ENCODE measurements around the gene KLHDC7B. TPM values are rescaled to one million over a fixed set of nuclear protein-coding genes. Genes with fewer than 3 reads are reported as not detected.

Gene KLHDC7B
- total RNA-seq, 4 donors from 2014 or later = 0.17 TPM; not detected in 3

DNA sequence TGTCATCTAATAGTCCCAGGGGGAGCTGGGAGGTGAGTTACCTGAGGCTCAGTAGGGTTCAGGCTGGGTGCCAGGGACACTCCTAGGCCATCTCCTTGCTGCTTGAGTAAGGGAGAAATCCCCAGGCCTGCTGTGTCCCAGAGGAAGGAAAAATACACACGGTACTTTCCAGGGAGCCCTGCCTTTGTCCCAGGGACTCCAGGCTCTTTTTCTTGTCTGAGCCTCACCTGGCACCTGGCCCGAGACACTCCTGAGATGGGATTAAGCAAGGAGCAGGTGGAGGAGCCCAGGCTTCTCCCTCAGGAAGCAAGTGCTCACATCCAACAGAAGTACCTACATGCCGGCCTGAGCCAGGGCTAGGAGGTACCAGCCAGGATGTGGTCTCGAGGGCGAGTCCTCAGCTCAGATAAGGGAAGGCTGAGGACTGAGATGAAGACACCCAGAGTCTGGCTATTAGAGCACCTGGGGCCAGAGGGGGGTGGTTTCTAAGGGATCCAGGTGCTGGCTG lies 899 bp upstream of the KLHDC7B start:
- H3K27ac ChIP-seq (replicated peaks in 1 of 4) = no peak overlapping the region
- no peaks in the 10 kb centered on the region for H3K9me3 ChIP-seq
- peaks cover 17 to 41% (median 38%) of the 10 kb centered on the region in 4 donors for H3K4me1 ChIP-seq
- WGBS = 70% methylated on average over 5 of the region's 5 CpGs
- peak overlapping the region in 3 of 4 donors; percentile 30 to 48 (median 39) for H3K4me3 ChIP-seq
- DNase-seq (ENCODE audit: extremely low spot score) = no peak
- H3K36me3 ChIP-seq = no peaks in the 10 kb centered on the region
- intact Hi-C loops (cut with DNase I) = loop anchor here (5.0 kb wide), 1 partner anchor 78 kb away; no protein-coding TSS in a partner anchor
- no peak for TF ChIP-seq POLR2AphosphoS5 (IDR thresholded peaks at IDR 0.05)
- TF ChIP-seq POLR2A (IDR thresholded peaks at IDR 0.05; ENCODE audit: low read depth) = no peak
- TF ChIP-seq, protein P1, sequence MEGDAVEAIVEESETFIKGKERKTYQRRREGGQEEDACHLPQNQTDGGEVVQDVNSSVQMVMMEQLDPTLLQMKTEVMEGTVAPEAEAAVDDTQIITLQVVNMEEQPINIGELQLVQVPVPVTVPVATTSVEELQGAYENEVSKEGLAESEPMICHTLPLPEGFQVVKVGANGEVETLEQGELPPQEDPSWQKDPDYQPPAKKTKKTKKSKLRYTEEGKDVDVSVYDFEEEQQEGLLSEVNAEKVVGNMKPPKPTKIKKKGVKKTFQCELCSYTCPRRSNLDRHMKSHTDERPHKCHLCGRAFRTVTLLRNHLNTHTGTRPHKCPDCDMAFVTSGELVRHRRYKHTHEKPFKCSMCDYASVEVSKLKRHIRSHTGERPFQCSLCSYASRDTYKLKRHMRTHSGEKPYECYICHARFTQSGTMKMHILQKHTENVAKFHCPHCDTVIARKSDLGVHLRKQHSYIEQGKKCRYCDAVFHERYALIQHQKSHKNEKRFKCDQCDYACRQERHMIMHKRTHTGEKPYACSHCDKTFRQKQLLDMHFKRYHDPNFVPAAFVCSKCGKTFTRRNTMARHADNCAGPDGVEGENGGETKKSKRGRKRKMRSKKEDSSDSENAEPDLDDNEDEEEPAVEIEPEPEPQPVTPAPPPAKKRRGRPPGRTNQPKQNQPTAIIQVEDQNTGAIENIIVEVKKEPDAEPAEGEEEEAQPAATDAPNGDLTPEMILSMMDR (IDR thresholded peaks at IDR 0.05) = no peak
- TF ChIP-seq EP300 (IDR thresholded peaks at IDR 0.05) = no peak
- H3K27me3 ChIP-seq = peaks cover 9 to 66% (median 22%) of the 10 kb centered on the region in 4 donors

DNA sequence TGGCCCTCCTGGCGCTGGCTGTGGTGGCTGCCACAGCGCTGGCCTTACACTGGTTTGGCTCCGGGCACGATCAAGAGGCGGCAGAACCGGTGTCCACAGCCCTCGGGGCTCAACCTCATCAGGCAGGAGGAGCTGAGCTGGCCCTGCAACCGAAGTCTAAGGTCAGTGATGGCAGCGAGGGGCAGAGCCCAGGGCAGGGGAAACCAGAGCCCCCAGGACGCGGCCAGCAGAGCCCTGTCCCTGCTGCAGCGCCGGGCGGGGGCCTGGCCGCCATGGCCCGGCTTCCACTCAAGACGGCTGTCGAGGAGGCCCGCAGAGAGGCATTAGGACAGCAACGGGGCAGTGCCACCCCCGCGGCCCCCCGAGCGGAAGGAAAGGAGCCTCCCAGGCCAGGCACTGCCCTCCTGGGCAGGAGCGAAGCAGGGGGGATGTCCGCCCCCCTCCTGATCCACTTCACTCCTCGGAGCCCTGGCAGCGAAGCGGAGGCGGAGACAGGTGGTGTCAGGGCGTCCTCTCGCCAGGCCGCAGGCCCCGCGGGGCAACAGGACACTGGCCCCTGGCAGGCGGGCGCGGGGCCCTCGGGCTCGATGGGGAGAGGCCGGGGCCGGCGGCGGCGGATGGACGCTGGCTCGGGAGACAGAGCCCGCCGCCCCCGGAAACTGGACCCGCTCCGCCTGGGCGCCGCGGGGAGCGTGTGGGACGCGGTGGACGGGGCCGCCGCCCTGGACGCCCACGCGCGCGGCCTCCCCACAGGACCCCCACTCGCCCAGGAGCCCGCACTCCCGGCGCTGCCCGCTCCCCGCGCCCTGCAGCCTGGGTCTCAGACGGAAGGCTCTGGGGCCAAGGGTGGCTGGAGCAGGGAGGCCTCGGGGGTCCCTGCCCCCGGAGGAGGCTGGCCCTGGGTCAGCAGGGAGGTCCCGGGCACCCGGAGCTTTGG lies 895 bp downstream of the KLHDC7B start:
- no peak for TF ChIP-seq POLR2AphosphoS5 (IDR thresholded peaks at IDR 0.05)
- TF ChIP-seq, protein P1 (IDR thresholded peaks at IDR 0.05) = no peak
- TF ChIP-seq POLR2A (IDR thresholded peaks at IDR 0.05; ENCODE audit: low read depth) = no peak
- no peak for TF ChIP-seq EP300 (IDR thresholded peaks at IDR 0.05)
- intact Hi-C loops (cut with DNase I) = no loop called here
- Histone ChIP-seq H3K27ac (replicated peaks in 1 of 4) (no peak overlapping the region), H3K36me3 (no peaks in the 10 kb centered on the region), H3K27me3 (peaks cover 9 to 84% (median 22%) of the 10 kb centered on the region in 4 donors), H3K9me3 (no peaks in the 10 kb centered on the region), H3K4me1 (peaks cover 17 to 37% (median 35%) of the 10 kb centered on the region in 4 donors), H3K4me3 (no peak overlapping the region)
- DNase-seq (ENCODE audit: extremely low spot score) = no peak
- 55% methylated on average over 58 of the region's 78 CpGs for WGBS

DNA sequence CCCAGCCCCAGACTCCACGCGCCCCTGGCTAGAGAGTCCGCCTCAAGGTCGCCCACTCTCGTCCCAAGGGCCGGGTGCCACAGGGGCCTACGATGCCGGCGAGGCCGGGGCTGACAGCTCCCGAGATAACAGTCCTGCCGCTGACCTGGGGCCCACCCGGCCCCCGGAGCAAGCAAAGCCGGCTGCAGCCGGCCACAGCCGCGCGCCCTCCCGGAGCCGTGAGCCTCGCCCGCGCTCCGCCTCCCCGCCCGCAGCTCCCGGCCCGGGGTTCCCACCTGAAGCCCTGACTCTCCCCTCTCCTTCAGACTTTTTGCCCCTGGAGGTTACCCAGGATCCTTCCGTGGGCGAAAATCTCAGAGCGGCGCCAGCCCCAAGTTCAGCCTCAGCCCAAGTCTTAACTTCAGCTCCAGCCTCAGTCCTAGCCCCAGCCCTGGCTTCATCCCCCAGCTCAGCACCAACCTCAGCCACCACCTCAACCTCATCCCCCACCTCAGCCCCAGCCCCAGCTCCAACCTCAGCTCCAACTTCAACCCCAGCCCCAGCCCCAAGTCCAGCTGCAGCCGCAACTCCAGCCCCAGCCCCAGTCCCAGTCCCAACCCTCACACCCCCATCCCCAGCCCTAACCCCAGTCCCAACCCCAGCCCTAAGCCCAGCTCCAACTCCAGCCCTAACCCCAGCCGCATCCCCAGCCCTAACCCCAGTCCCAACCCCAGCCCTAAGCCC lies 1.7 kb downstream of the KLHDC7B start:
- H3K27me3 ChIP-seq = peaks cover 9 to 92% (median 22%) of the 10 kb centered on the region in 4 donors
- intact Hi-C loops (cut with DNase I) = no loop called here

More for the DNA sequence above, 1.7 kb downstream of the KLHDC7B start:
- no peak for TF ChIP-seq EP300 (IDR thresholded peaks at IDR 0.05)
- TF ChIP-seq, protein P1 (IDR thresholded peaks at IDR 0.05) = no peak
- no peak for TF ChIP-seq POLR2A (IDR thresholded peaks at IDR 0.05; ENCODE audit: low read depth)
- TF ChIP-seq POLR2AphosphoS5 (IDR thresholded peaks at IDR 0.05) = no peak
- no peak overlapping the region for H3K27ac ChIP-seq (replicated peaks in 1 of 4)
- H3K4me3 ChIP-seq = no peak overlapping the region
- no peak for DNase-seq (ENCODE audit: extremely low spot score)
- no peaks in the 10 kb centered on the region for H3K36me3 ChIP-seq
- whole genome bisulfite sequencing = 60% methylated on average over 6 of the region's 35 CpGs
- H3K4me1 ChIP-seq = peaks cover 17 to 37% (median 35%) of the 10 kb centered on the region in 4 donors
- no peaks in the 10 kb centered on the region for H3K9me3 ChIP-seq
